Endothelial cell of umbilical vein (primary cell): ENCODE results near the gene TRIM65. TPM values are rescaled to one million over a fixed set of nuclear protein-coding genes. Genes with fewer than 3 reads are reported as not detected.

Source experiments
- BruUV-seq: library from RNA; stranded (reverse); fragments of 400-500 nt; replicated peaks from 2 replicates; lab custom pipeline; 2021; lab: Mats Ljungman, UMichigan
- CTCF ChIA-PET: fragments of 300-600, 350-600 bp; sonication (Branson Sonifier 250); formaldehyde crosslinking; loops from one replicate; lab custom pipeline; 2021; ENCODE audit warnings: antibody characterized with exemption, inconsistent platforms; lab: Charles Lee
- POLR2A ChIA-PET: fragments of 300-600, 350-600 bp; sonication (Branson Sonifier 250); formaldehyde crosslinking; loops from one replicate; lab custom pipeline; 2021; ENCODE audit warnings: antibody characterized with exemption, inconsistent platforms; lab: Charles Lee
- DNase-seq: peaks from one replicate; pipeline ENCODE4 v3.0.0-alpha.2; 2011; ENCODE audit warnings: low read depth, low spot score
- FAIRE-seq: peaks from 2 replicates; lab custom pipeline; 2011; peaks lifted over from hg19 to GRCh38; lab: Jason Lieb, UNC
- H2AFZ ChIP-seq: 2 replicates; pipeline ENCODE4 v1.6.0; 2012; ENCODE audit warnings: low read depth, low read length, control low read depth, inconsistent platforms
- H3K27ac ChIP-seq: 2 replicates; pipeline ENCODE4 v1.5.1; 2011; ENCODE audit warnings: low read depth, mild to moderate bottlenecking, control low read depth, low read length, moderate library complexity; ENCODE audit not compliant: insufficient read depth
- H3K27me3 ChIP-seq, 2 experiments: 2 replicates each; pipeline versions ENCODE4 v1.6.0 to v1.6.1; 2011; ENCODE audit warnings: low read length in 2 of 2, mixed read lengths in 1 of 2; ENCODE audit not compliant: control insufficient read depth in 2 of 2, insufficient read depth in 2 of 2
- H3K36me3 ChIP-seq, 2 experiments: 2 replicates in 1 of 2; 3 replicates in 1 of 2; pipeline ENCODE4 v1.5.1; 2011; ENCODE audit warnings: low read length in 2 of 2, mild to moderate bottlenecking in 1 of 2, moderate library complexity in 1 of 2; ENCODE audit not compliant: control insufficient read depth in 2 of 2, insufficient read depth in 2 of 2; ENCODE audit errors: extremely low read depth in 1 of 2
- H3K4me1 ChIP-seq: 3 replicates; pipeline ENCODE4 v1.5.1; 2011; ENCODE audit warnings: mild to moderate bottlenecking, low read length; ENCODE audit not compliant: control insufficient read depth, insufficient read depth; ENCODE audit errors: extremely low read depth
- H3K4me2 ChIP-seq: 2 replicates; pipeline ENCODE4 v1.6.1; 2011; ENCODE audit warnings: low read length, control low read depth, mixed read lengths; ENCODE audit not compliant: insufficient read depth
- H3K4me3 ChIP-seq, 3 experiments: fragments of 200-600 bp in 1 of 3; sonication (generic), shearing (Covaris generic) in 1 of 3; replicated peaks in 1 of 3; 2 replicates each; pipeline ENCODE4 v1.5.1; 2011 to 2016; ENCODE audit warnings: control low read depth in 3 of 3, low read length in 3 of 3, mild to moderate bottlenecking in 2 of 3, inconsistent platforms in 1 of 3, low read depth in 1 of 3, moderate library complexity in 1 of 3; ENCODE audit not compliant: insufficient read depth in 1 of 3
- H3K79me2 ChIP-seq: 2 replicates; pipeline ENCODE4 v1.6.0; 2012; ENCODE audit warnings: low read length, inconsistent platforms; ENCODE audit not compliant: control insufficient read depth, insufficient read depth
- H3K9ac ChIP-seq: replicated peaks from 2 replicates; pipeline ENCODE3; 2011; ENCODE audit warnings: low read length, control low read depth; ENCODE audit not compliant: insufficient read depth; ENCODE audit errors: extremely low read depth
- H3K9me1 ChIP-seq: replicated peaks from 3 replicates; pipeline ENCODE4 v1.6.0; 2011; ENCODE audit warnings: mild to moderate bottlenecking, low read length; ENCODE audit not compliant: control insufficient read depth, insufficient read depth; ENCODE audit errors: extremely low read depth
- H3K9me3 ChIP-seq: replicated peaks from 2 replicates; pipeline ENCODE4 v1.5.1; 2012; ENCODE audit warnings: low read length, inconsistent platforms; ENCODE audit not compliant: control insufficient read depth, insufficient read depth
- H4K20me1 ChIP-seq: replicated peaks from 2 replicates; pipeline ENCODE3; 2011; ENCODE audit warnings: mild to moderate bottlenecking, low read length; ENCODE audit not compliant: control insufficient read depth, insufficient read depth; ENCODE audit errors: extremely low read depth
- EZH2 ChIP-seq: IDR thresholded peaks from 2 replicates; pipeline ENCODE4 v1.6.1; 2012; ENCODE audit warnings: borderline replicate concordance, low read depth, mild to moderate bottlenecking, moderate library complexity, low read length, inconsistent platforms; ENCODE audit not compliant: severe bottlenecking
- FOS ChIP-seq: IDR thresholded peaks from 2 replicates; pipeline ENCODE4 v1.6.1; 2011; ENCODE audit warnings: mild to moderate bottlenecking, low read length, moderate library complexity, borderline replicate concordance; ENCODE audit not compliant: insufficient read depth
- GATA2 ChIP-seq: IDR thresholded peaks from 2 replicates; pipeline ENCODE4 v1.7.0; 2011; ENCODE audit warnings: low read depth, mild to moderate bottlenecking, moderate library complexity, mixed read lengths, low read length; ENCODE audit not compliant: insufficient read length, insufficient read depth
- JUN ChIP-seq: IDR thresholded peaks from 2 replicates; pipeline ENCODE4 v1.6.1; 2011; ENCODE audit warnings: borderline replicate concordance, low read depth; ENCODE audit not compliant: insufficient read length, insufficient read depth
- MYC ChIP-seq: IDR thresholded peaks from one replicate; pipeline ENCODE4 v1.6.1; 2011; ENCODE audit warnings: mild to moderate bottlenecking, low read depth, low read length
- POLR2A ChIP-seq: IDR thresholded peaks from 2 replicates; pipeline ENCODE4 v1.6.1; 2012; ENCODE audit warnings: low read depth, mild to moderate bottlenecking, control low read depth, low read length
- POLR2AphosphoS5 ChIP-seq: IDR thresholded peaks from 2 replicates; pipeline ENCODE4 v1.6.1; 2012; ENCODE audit warnings: low read depth, mild to moderate bottlenecking, control low read depth, low read length, moderate library complexity; ENCODE audit not compliant: insufficient read depth
- dilution Hi-C: fragments of 300-500 bp; cut with MboI; formaldehyde crosslinking; loops from one replicate; pipeline ENCODE4 v1.15.0; 2019; ENCODE audit warnings: low sequenced_read_pairs; ENCODE audit not compliant: extremely low pct_ligation_motif_present
- intact Hi-C: fragments of 100-400 bp; cut with micrococcal nuclease; formaldehyde crosslinking; loops from one replicate; pipeline ENCODE4 v1.10.0; 2022
- polyA plus RNA-seq, 4 experiments: library from polyadenylated mRNA; depleted of rRNA in 3 of 4; stranded (reverse) in 3 of 4; unstranded in 1 of 4; fragments of >200 nt; gene quantifications; 2 replicates each; pipeline versions ENCODE4 v1.2.1 to v1.2.3, GENCODE V29; 2011 to 2012; ENCODE audit warnings: missing spikeins in 1 of 4
- total RNA-seq: library from RNA; stranded (reverse); gene quantifications from 2 replicates; pipeline ENCODE4 v1.2.3, GENCODE V29; 2021
- TF ChIP-seq, protein P1 (sequence below), 2 donors: IDR thresholded peaks; 1 replicate in 1 of 2; 2 replicates in 1 of 2; pipeline ENCODE4 v1.5.1; 2011; ENCODE audit warnings: low read length in 2 of 2, mild to moderate bottlenecking in 2 of 2, moderate library complexity in 2 of 2, control low read depth in 1 of 2, inconsistent platforms in 1 of 2, low read depth in 1 of 2; ENCODE audit not compliant: insufficient read depth in 1 of 2; ENCODE audit errors: extremely low read depth in 1 of 2
- TF ChIP-seq, protein P2 (sequence below): IDR thresholded peaks from 2 replicates; pipeline ENCODE4 v1.6.1; 2011; ENCODE audit not compliant: insufficient read depth, insufficient read length

Gene TRIM65
- total and polyA plus RNA-seq, 2 donors (not counting 3 experiments of a cell fraction or from before 2014, with no cell fraction given): 19.3 to 33.5 TPM

DNA sequence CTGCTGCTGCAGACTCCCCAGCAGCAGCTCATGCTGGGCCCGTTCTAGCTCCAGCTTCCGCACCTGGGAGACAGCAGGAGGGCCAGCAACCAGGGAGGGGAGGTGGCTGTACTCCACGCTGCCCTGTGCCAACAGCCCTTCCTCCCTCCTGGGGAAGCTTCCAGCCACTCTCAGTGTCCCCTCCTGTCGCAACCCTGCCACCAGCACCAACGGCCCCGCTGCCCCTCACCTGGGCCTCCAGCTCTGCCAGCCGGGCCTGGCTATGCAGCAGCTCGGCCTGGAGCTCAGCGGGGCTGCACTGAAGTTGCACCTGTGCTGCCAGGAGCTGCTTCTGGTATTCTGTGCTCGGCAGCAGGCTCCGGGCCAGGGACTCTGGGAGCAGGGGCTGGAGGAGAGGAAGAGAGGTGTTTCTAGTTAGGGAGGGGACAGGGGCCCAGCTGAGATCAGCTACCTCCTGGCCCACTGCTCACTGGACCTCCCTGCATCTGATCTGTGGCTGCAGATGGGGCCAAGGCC lies 23.4 kb upstream of the TRIM65 start:
- Histone ChIP-seq H2AFZ (no peak overlapping the region), H3K4me3 (no peak overlapping the region), H3K4me2 (no peak overlapping the region), H3K9me3 (no peaks in the 10 kb centered on the region), H3K4me1 (no peaks in the 10 kb centered on the region), H3K9me1 (no peaks in the 10 kb centered on the region), H3K27ac (no peak overlapping the region), H4K20me1 (no peaks in the 10 kb centered on the region), H3K79me2 (no peaks in the 10 kb centered on the region), H3K9ac (no peak overlapping the region), H3K27me3 (no peaks in the 10 kb centered on the region), H3K36me3 (no peaks in the 10 kb centered on the region)
- no peak for DNase-seq
- intact Hi-C loops: no loop called here
- FAIRE-seq: no peak
- no TSS peak for BruUV-seq
- ChIA-PET POLR2A (interaction anchor here (0.5 kb wide), 1 partner anchor 65 kb away, joined by 5 read pairs; the partner anchor contains the start of gene WBP2), CTCF (interaction anchor here (0.7 to 2.4 kb wide), 2 partner anchors 15 to 94 kb away, joined by 3 to 12 read pairs; partner anchors contain the start of gene MRPL38)
- dilution Hi-C loops: no loop called here
- no peak for TF ChIP-seq POLR2AphosphoS5
- TF ChIP-seq, protein P1, sequence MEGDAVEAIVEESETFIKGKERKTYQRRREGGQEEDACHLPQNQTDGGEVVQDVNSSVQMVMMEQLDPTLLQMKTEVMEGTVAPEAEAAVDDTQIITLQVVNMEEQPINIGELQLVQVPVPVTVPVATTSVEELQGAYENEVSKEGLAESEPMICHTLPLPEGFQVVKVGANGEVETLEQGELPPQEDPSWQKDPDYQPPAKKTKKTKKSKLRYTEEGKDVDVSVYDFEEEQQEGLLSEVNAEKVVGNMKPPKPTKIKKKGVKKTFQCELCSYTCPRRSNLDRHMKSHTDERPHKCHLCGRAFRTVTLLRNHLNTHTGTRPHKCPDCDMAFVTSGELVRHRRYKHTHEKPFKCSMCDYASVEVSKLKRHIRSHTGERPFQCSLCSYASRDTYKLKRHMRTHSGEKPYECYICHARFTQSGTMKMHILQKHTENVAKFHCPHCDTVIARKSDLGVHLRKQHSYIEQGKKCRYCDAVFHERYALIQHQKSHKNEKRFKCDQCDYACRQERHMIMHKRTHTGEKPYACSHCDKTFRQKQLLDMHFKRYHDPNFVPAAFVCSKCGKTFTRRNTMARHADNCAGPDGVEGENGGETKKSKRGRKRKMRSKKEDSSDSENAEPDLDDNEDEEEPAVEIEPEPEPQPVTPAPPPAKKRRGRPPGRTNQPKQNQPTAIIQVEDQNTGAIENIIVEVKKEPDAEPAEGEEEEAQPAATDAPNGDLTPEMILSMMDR (IDR thresholded peaks at IDR 0.05; ENCODE audit: extremely low read depth in 1 of 2, insufficient read depth in 1 of 2, low read depth in 1 of 2, low read length in 2 of 2): no peak
- no peak for TF ChIP-seq GATA2
- no peak for TF ChIP-seq MYC
- TF ChIP-seq FOS: no peak
- TF ChIP-seq EZH2: no peak
- TF ChIP-seq JUN: no peak
- TF ChIP-seq, protein P2, sequence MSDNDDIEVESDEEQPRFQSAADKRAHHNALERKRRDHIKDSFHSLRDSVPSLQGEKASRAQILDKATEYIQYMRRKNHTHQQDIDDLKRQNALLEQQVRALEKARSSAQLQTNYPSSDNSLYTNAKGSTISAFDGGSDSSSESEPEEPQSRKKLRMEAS: no peak
- no peak for TF ChIP-seq POLR2A
